ENCODE results near the gene NNT. TPM values are rescaled to one million over a fixed set of nuclear protein-coding genes. Genes with fewer than 3 reads are reported as not detected.

Gene NNT
- total RNA-seq, 1 donor, result 80.3 TPM

- DNase-seq (ENCODE audit: low read depth), result no peak
- H3K4me3 ChIP-seq (ENCODE audit: low read depth, low read length), result no peak overlapping the region
- TF ChIP-seq CTCF (IDR thresholded peaks at IDR 0.05; ENCODE audit: insufficient read depth, low read depth, low read length), result no peak
These were observed 40.3 kb downstream of the NNT start for GRCh38 chr5:43643327-43643726.

GRCh38 chr5:43643750-43644149 is 40.8 kb downstream of the NNT start:
- TF ChIP-seq CTCF (IDR thresholded peaks at IDR 0.05; ENCODE audit: insufficient read depth, low read depth, low read length), result no peak
- no peak for DNase-seq (ENCODE audit: low read depth)
- H3K4me3 ChIP-seq (ENCODE audit: low read depth, low read length), result no peak overlapping the region

GRCh38 chr5:43646992-43647391 is 44.0 kb downstream of the NNT start:
- peak; percentile 31 for TF ChIP-seq CTCF (IDR thresholded peaks at IDR 0.05; ENCODE audit: insufficient read depth, low read depth, low read length)
- no peak overlapping the region for H3K4me3 ChIP-seq (ENCODE audit: low read depth, low read length)
- DNase-seq (ENCODE audit: low read depth), result peak; percentile 44

GRCh38 chr5:43647789-43648188 is 44.8 kb downstream of the NNT start:
- no peak for DNase-seq (ENCODE audit: low read depth)
- no peak overlapping the region for H3K4me3 ChIP-seq (ENCODE audit: low read depth, low read length)
- TF ChIP-seq CTCF (IDR thresholded peaks at IDR 0.05; ENCODE audit: insufficient read depth, low read depth, low read length), result no peak

- DNase-seq (ENCODE audit: low read depth), result peak; percentile 70
- no peak overlapping the region for H3K4me3 ChIP-seq (ENCODE audit: low read depth, low read length)
- TF ChIP-seq CTCF (IDR thresholded peaks at IDR 0.05; ENCODE audit: insufficient read depth, low read depth, low read length), result no peak
These were observed 45.6 kb downstream of the NNT start for GRCh38 chr5:43648499-43649124.

GRCh38 chr5:43649256-43649655 is 46.3 kb downstream of the NNT start:
- H3K4me3 ChIP-seq (ENCODE audit: low read depth, low read length), result no peak overlapping the region
- DNase-seq (ENCODE audit: low read depth), result peak; percentile 61
- TF ChIP-seq CTCF (IDR thresholded peaks at IDR 0.05; ENCODE audit: insufficient read depth, low read depth, low read length), result no peak

All from fibroblast of villous mesenchyme (primary cell).